ENCODE measurements around the gene KCNK16.

DNA sequence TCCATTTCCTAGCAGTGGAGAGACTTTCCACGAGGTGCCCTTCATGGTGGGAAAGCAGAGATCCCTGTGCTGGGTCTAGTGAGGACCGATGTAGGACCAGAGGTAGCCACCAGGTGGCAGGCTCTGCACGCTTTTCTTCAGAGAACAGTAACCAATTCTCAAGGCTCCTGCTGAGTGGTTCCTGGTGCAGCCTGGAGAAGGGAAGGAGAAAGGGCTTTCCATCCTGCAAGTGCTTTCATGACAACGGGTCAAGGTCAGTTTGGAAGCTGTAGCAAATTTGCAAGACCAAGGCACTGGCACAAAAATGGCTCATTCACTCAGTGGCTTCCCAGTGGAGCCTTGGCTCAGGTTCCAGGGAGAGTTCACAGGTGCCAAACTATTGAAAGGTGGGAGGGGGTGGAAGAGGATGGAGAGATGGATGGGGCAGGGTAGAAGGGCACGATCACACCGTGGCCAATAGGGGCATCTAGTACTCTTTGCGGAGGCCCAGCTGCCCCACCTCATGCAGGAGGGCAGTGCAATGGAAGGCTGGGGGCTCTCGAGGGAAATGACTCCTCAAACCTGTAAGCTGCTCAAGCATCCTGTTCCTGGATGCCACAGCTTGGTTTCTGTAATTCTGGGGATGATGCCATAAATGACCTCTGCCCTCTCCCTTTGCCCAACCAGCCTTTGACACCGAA lies 25.5 kb upstream of the KCNK16 start:
- TF ChIP-seq ESRRG (CRISPR knock-in tag; IDR thresholded peaks at IDR 0.05): no peak
- TF ChIP-seq, protein P1, sequence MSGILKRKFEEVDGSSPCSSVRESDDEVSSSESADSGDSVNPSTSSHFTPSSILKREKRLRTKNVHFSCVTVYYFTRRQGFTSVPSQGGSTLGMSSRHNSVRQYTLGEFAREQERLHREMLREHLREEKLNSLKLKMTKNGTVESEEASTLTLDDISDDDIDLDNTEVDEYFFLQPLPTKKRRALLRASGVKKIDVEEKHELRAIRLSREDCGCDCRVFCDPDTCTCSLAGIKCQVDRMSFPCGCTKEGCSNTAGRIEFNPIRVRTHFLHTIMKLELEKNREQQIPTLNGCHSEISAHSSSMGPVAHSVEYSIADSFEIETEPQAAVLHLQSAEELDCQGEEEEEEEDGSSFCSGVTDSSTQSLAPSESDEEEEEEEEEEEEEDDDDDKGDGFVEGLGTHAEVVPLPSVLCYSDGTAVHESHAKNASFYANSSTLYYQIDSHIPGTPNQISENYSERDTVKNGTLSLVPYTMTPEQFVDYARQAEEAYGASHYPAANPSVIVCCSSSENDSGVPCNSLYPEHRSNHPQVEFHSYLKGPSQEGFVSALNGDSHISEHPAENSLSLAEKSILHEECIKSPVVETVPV (CRISPR knock-in tag; IDR thresholded peaks at IDR 0.05): no peak
- TF ChIP-seq RARB (CRISPR knock-in tag; IDR thresholded peaks at IDR 0.05): no peak
- TF ChIP-seq, protein P2, sequence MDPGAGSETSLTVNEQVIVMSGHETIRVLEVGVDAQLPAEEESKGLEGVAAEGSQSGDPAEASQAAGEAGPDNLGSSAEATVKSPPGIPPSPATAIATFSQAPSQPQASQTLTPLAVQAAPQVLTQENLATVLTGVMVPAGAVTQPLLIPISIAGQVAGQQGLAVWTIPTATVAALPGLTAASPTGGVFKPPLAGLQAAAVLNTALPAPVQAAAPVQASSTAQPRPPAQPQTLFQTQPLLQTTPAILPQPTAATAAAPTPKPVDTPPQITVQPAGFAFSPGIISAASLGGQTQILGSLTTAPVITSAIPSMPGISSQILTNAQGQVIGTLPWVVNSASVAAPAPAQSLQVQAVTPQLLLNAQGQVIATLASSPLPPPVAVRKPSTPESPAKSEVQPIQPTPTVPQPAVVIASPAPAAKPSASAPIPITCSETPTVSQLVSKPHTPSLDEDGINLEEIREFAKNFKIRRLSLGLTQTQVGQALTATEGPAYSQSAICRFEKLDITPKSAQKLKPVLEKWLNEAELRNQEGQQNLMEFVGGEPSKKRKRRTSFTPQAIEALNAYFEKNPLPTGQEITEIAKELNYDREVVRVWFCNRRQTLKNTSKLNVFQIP (CRISPR knock-in tag; IDR thresholded peaks at IDR 0.05; ENCODE audit: borderline replicate concordance, low read depth): no peak
- no peak for TF ChIP-seq TCF4 (CRISPR knock-in tag; IDR thresholded peaks at IDR 0.05; ENCODE audit: borderline replicate concordance)
- TF ChIP-seq, protein P3, sequence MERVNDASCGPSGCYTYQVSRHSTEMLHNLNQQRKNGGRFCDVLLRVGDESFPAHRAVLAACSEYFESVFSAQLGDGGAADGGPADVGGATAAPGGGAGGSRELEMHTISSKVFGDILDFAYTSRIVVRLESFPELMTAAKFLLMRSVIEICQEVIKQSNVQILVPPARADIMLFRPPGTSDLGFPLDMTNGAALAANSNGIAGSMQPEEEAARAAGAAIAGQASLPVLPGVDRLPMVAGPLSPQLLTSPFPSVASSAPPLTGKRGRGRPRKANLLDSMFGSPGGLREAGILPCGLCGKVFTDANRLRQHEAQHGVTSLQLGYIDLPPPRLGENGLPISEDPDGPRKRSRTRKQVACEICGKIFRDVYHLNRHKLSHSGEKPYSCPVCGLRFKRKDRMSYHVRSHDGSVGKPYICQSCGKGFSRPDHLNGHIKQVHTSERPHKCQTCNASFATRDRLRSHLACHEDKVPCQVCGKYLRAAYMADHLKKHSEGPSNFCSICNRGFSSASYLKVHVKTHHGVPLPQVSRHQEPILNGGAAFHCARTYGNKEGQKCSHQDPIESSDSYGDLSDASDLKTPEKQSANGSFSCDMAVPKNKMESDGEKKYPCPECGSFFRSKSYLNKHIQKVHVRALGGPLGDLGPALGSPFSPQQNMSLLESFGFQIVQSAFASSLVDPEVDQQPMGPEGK (CRISPR knock-in tag; IDR thresholded peaks at IDR 0.05; ENCODE audit: borderline replicate concordance): no peak
- TF ChIP-seq, protein P4, sequence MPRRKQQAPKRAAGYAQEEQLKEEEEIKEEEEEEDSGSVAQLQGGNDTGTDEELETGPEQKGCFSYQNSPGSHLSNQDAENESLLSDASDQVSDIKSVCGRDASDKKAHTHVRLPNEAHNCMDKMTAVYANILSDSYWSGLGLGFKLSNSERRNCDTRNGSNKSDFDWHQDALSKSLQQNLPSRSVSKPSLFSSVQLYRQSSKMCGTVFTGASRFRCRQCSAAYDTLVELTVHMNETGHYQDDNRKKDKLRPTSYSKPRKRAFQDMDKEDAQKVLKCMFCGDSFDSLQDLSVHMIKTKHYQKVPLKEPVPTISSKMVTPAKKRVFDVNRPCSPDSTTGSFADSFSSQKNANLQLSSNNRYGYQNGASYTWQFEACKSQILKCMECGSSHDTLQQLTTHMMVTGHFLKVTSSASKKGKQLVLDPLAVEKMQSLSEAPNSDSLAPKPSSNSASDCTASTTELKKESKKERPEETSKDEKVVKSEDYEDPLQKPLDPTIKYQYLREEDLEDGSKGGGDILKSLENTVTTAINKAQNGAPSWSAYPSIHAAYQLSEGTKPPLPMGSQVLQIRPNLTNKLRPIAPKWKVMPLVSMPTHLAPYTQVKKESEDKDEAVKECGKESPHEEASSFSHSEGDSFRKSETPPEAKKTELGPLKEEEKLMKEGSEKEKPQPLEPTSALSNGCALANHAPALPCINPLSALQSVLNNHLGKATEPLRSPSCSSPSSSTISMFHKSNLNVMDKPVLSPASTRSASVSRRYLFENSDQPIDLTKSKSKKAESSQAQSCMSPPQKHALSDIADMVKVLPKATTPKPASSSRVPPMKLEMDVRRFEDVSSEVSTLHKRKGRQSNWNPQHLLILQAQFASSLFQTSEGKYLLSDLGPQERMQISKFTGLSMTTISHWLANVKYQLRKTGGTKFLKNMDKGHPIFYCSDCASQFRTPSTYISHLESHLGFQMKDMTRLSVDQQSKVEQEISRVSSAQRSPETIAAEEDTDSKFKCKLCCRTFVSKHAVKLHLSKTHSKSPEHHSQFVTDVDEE (CRISPR knock-in tag; IDR thresholded peaks at IDR 0.05): no peak
- no peak for TF ChIP-seq ISL1 (CRISPR knock-in tag; IDR thresholded peaks at IDR 0.05)
- no peak for TF ChIP-seq OSR1 (CRISPR knock-in tag; IDR thresholded peaks at IDR 0.05)
- TF ChIP-seq ZFP3 (CRISPR knock-in tag; IDR thresholded peaks at IDR 0.05): no peak
- TF ChIP-seq ZFP30 (CRISPR knock-in tag; IDR thresholded peaks at IDR 0.05): no peak
- TF ChIP-seq ARNTL (CRISPR knock-in tag; IDR thresholded peaks at IDR 0.05; ENCODE audit: borderline replicate concordance, low read depth): no peak
- TF ChIP-seq CSDC2 (CRISPR knock-in tag; IDR thresholded peaks at IDR 0.05): no peak

Data from SK-N-SH treated with all-trans-retinoic acid at 6 μM for 48 hours (cell line).